ENCODE data around the gene PIP5K1B. TPM values are rescaled to one million over a fixed set of nuclear protein-coding genes. Genes with fewer than 3 reads are reported as not detected.

Gene PIP5K1B
- polyA plus RNA-seq, 1 donor (not counting 4 experiments of a cell fraction or from before 2014, with no cell fraction given), result not detected

DNA sequence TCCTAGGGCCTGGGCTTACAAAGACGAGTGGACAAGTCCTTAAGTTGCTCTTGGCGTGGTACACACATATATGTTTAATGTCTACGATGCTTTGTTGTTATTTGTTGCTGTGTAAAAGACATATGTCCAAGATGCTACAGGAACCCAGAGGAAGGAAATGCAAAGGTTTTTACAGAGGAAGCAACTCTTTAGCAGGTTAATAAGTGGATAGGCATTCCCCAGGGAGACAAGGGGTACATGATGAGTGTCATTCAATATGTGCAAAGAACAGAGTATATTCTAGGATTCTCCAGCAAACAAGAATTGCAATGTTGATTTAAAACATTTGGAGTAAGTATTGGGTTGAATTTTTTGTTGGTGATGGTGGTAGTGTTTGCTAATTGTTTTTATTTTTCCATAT is 92.1 kb downstream of the PIP5K1B start:
- Histone ChIP-seq H3K79me2 (ENCODE audit: control insufficient read depth, insufficient read depth, low read length) (no peaks in the 10 kb centered on the region), H4K20me1 (ENCODE audit: control insufficient read depth, extremely low read depth, insufficient read depth, low read length) (no peaks in the 10 kb centered on the region), H3K27me3 (ENCODE audit: control insufficient read depth, extremely low read depth, insufficient read depth, low read length) (no peaks in the 10 kb centered on the region), H3K9ac (ENCODE audit: control insufficient read depth, extremely low read depth, insufficient read depth, low read length) (no peak overlapping the region), H3K4me3 (ENCODE audit: control insufficient read depth in 2 of 3, extremely low read depth in 1 of 3, insufficient read depth in 2 of 3, low read depth in 1 of 3, low read length in 3 of 3) (no peak overlapping the region), H3K9me1 (ENCODE audit: control insufficient read depth, extremely low read depth, insufficient read depth, low read length) (no peaks in the 10 kb centered on the region), H2AFZ (ENCODE audit: control insufficient read depth, low read length) (no peak overlapping the region), H3K36me3 (ENCODE audit: control insufficient read depth in 2 of 2, extremely low read depth in 1 of 2, insufficient read depth in 2 of 2, low read length in 2 of 2) (no peaks in the 10 kb centered on the region), H3K9me3 (ENCODE audit: control insufficient read depth, low read depth, low read length) (no peaks in the 10 kb centered on the region), H3K4me1 (ENCODE audit: control insufficient read depth, extremely low read depth, insufficient read depth, low read length) (no peaks in the 10 kb centered on the region), H3K4me2 (ENCODE audit: control insufficient read depth, extremely low read depth, insufficient read depth, low read depth, low read length) (no peak overlapping the region), H3K27ac (ENCODE audit: control insufficient read depth, insufficient read depth, low read length) (no peak overlapping the region)
- dilution Hi-C loops (cut with MboI; ENCODE audit: extremely low pct_ligation_motif_present, low sequenced_read_pairs), result no loop called here
- DNase-seq (ENCODE audit: low read depth, low spot score), result no peak
- no peak for FAIRE-seq
- TF ChIP-seq, protein P1, sequence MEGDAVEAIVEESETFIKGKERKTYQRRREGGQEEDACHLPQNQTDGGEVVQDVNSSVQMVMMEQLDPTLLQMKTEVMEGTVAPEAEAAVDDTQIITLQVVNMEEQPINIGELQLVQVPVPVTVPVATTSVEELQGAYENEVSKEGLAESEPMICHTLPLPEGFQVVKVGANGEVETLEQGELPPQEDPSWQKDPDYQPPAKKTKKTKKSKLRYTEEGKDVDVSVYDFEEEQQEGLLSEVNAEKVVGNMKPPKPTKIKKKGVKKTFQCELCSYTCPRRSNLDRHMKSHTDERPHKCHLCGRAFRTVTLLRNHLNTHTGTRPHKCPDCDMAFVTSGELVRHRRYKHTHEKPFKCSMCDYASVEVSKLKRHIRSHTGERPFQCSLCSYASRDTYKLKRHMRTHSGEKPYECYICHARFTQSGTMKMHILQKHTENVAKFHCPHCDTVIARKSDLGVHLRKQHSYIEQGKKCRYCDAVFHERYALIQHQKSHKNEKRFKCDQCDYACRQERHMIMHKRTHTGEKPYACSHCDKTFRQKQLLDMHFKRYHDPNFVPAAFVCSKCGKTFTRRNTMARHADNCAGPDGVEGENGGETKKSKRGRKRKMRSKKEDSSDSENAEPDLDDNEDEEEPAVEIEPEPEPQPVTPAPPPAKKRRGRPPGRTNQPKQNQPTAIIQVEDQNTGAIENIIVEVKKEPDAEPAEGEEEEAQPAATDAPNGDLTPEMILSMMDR (optimal IDR thresholded peaks at IDR 0.05 in 1 of 3, IDR thresholded peaks at IDR 0.05 in 1 of 3, conservative IDR thresholded peaks at IDR 0.05 in 1 of 3; ENCODE audit: extremely low read depth in 1 of 3, insufficient read depth in 2 of 3, low read length in 3 of 3), result no peak
- TF ChIP-seq EZH2 (IDR thresholded peaks at IDR 0.05; ENCODE audit: low read length), result no peak

DNA sequence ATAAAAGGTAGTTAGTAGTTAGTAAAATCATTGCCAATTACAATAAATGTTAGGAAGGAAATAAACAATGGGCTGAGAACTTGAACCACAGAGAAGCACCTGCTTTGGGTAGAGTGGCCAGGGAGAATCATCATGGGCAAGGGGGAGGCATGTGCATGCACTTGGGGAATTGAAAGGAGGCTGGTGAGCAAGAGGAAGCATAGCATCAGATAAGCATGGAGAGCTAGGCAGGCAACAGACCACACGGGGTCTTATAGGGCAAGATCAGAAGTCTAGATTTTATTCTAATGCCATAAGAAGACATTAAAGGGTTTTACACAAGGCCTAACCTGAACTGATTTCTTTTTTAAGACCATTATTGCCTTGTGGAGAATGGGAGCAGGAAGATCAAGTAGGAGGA is 93.4 kb downstream of the PIP5K1B start:
- Histone ChIP-seq H4K20me1 (ENCODE audit: control insufficient read depth, extremely low read depth, insufficient read depth, low read length) (no peaks in the 10 kb centered on the region), H3K27ac (ENCODE audit: control insufficient read depth, insufficient read depth, low read length) (no peak overlapping the region), H3K4me1 (ENCODE audit: control insufficient read depth, extremely low read depth, insufficient read depth, low read length) (no peaks in the 10 kb centered on the region), H3K4me3 (ENCODE audit: control insufficient read depth in 2 of 3, extremely low read depth in 1 of 3, insufficient read depth in 2 of 3, low read depth in 1 of 3, low read length in 3 of 3) (no peak overlapping the region), H3K27me3 (ENCODE audit: control insufficient read depth, extremely low read depth, insufficient read depth, low read length) (no peaks in the 10 kb centered on the region), H3K79me2 (ENCODE audit: control insufficient read depth, insufficient read depth, low read length) (no peaks in the 10 kb centered on the region), H3K4me2 (ENCODE audit: control insufficient read depth, extremely low read depth, insufficient read depth, low read depth, low read length) (no peak overlapping the region), H3K9ac (ENCODE audit: control insufficient read depth, extremely low read depth, insufficient read depth, low read length) (no peak overlapping the region), H2AFZ (ENCODE audit: control insufficient read depth, low read length) (no peak overlapping the region), H3K9me3 (ENCODE audit: control insufficient read depth, low read depth, low read length) (no peaks in the 10 kb centered on the region), H3K36me3 (ENCODE audit: control insufficient read depth in 2 of 2, extremely low read depth in 1 of 2, insufficient read depth in 2 of 2, low read length in 2 of 2) (no peaks in the 10 kb centered on the region), H3K9me1 (ENCODE audit: control insufficient read depth, extremely low read depth, insufficient read depth, low read length) (no peaks in the 10 kb centered on the region)
- no peak for FAIRE-seq
- dilution Hi-C loops (cut with MboI; ENCODE audit: extremely low pct_ligation_motif_present, low sequenced_read_pairs), result no loop called here
- TF ChIP-seq EZH2 (IDR thresholded peaks at IDR 0.05; ENCODE audit: low read length), result no peak
- no peak for DNase-seq (ENCODE audit: low read depth, low spot score)

DNA sequence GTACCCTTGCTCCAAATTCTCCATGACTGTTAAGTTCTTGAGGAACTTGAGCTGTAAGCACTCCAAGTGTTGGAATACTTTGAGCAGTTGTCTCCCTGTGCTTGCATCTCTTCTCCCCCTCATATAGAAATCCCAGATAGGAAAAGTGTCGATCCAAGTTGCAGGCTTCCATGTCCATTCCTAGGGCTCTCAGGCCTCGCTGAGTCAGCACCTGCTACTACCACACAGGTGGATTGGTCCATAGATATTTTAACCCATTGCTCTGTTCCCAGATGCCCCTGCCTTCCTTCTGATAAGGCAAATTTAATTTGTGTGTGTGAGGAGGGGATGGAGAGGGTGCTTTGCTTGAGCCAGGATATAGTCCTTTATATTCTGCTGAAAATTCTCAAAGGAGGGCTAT is 95.8 kb downstream of the PIP5K1B start:
- Histone ChIP-seq H3K9ac (ENCODE audit: control insufficient read depth, extremely low read depth, insufficient read depth, low read length) (no peak overlapping the region), H3K9me1 (ENCODE audit: control insufficient read depth, extremely low read depth, insufficient read depth, low read length) (no peaks in the 10 kb centered on the region), H3K4me2 (ENCODE audit: control insufficient read depth, extremely low read depth, insufficient read depth, low read depth, low read length) (no peak overlapping the region), H3K27me3 (ENCODE audit: control insufficient read depth, extremely low read depth, insufficient read depth, low read length) (no peaks in the 10 kb centered on the region), H3K36me3 (ENCODE audit: control insufficient read depth in 2 of 2, extremely low read depth in 1 of 2, insufficient read depth in 2 of 2, low read length in 2 of 2) (no peaks in the 10 kb centered on the region), H2AFZ (ENCODE audit: control insufficient read depth, low read length) (no peak overlapping the region), H3K4me3 (ENCODE audit: control insufficient read depth in 2 of 3, extremely low read depth in 1 of 3, insufficient read depth in 2 of 3, low read depth in 1 of 3, low read length in 3 of 3) (no peak overlapping the region), H3K9me3 (ENCODE audit: control insufficient read depth, low read depth, low read length) (no peaks in the 10 kb centered on the region), H4K20me1 (ENCODE audit: control insufficient read depth, extremely low read depth, insufficient read depth, low read length) (no peaks in the 10 kb centered on the region), H3K79me2 (ENCODE audit: control insufficient read depth, insufficient read depth, low read length) (no peaks in the 10 kb centered on the region), H3K27ac (ENCODE audit: control insufficient read depth, insufficient read depth, low read length) (no peak overlapping the region), H3K4me1 (ENCODE audit: control insufficient read depth, extremely low read depth, insufficient read depth, low read length) (no peaks in the 10 kb centered on the region)
- DNase-seq (ENCODE audit: low read depth, low spot score) (no peak), FAIRE-seq (no peak)
- dilution Hi-C loops (cut with MboI; ENCODE audit: extremely low pct_ligation_motif_present, low sequenced_read_pairs), result no loop called here
- TF ChIP-seq, protein P1 (optimal IDR thresholded peaks at IDR 0.05 in 1 of 3, IDR thresholded peaks at IDR 0.05 in 1 of 3, conservative IDR thresholded peaks at IDR 0.05 in 1 of 3; ENCODE audit: extremely low read depth in 1 of 3, insufficient read depth in 2 of 3, low read length in 3 of 3), result no peak
- TF ChIP-seq EZH2 (IDR thresholded peaks at IDR 0.05; ENCODE audit: low read length), result no peak
